NT2/D1 (cell line): Measurements from ENCODE around the gene GRID2.

Experiments
- DNase-seq: peaks from one replicate; pipeline ENCODE4 v3.0.0-alpha.2; 2011; ENCODE audit warnings: low read depth, low spot score
- H3K27me3 ChIP-seq: 2 replicates; pipeline ENCODE4 v1.6.0; 2011; ENCODE audit warnings: mild to moderate bottlenecking; ENCODE audit not compliant: insufficient read length, insufficient read depth
- H3K36me3 ChIP-seq: 2 replicates; pipeline ENCODE4 v1.6.1; 2011; ENCODE audit warnings: mild to moderate bottlenecking, low read length, mixed read lengths; ENCODE audit not compliant: insufficient read depth, insufficient read length
- H3K4me1 ChIP-seq: 2 replicates; pipeline ENCODE4 v1.5.1; 2011; ENCODE audit not compliant: insufficient read depth, insufficient read length
- H3K4me3 ChIP-seq: 2 replicates; pipeline ENCODE4 v1.5.1; 2011; ENCODE audit warnings: low read depth; ENCODE audit not compliant: insufficient read length
- H3K9ac ChIP-seq: 2 replicates; pipeline ENCODE4 v1.6.0; 2011; ENCODE audit warnings: low read depth; ENCODE audit not compliant: insufficient read length
- H3K9me3 ChIP-seq: 2 replicates; pipeline ENCODE4 v1.5.1; 2011; ENCODE audit warnings: mild to moderate bottlenecking, low read length; ENCODE audit not compliant: insufficient read depth
- SUZ12 ChIP-seq: IDR thresholded peaks from 2 replicates; pipeline ENCODE4 v1.6.1; 2011; ENCODE audit not compliant: insufficient read length, insufficient read depth; ENCODE audit errors: extremely low read depth
- YY1 ChIP-seq: IDR thresholded peaks from 2 replicates; pipeline ENCODE4 v1.6.1; 2011; ENCODE audit not compliant: insufficient read length, insufficient read depth
- ZNF274 ChIP-seq: IDR thresholded peaks from 2 replicates; pipeline ENCODE4 v1.6.1; 2011; ENCODE audit warnings: mild to moderate bottlenecking, low read depth, low read length

GRID2 gene

GRCh38 chr4:93086356-93086755 is 782.6 kb downstream of the GRID2 start:
- no peak overlapping the region for H3K9ac ChIP-seq
- H3K27me3 ChIP-seq = no peaks in the 10 kb centered on the region
- no peaks in the 10 kb centered on the region for H3K4me1 ChIP-seq
- H3K36me3 ChIP-seq = no peaks in the 10 kb centered on the region
- H3K9me3 ChIP-seq = no peaks in the 10 kb centered on the region
- TF ChIP-seq ZNF274 (no peak), YY1 (no peak), SUZ12 (no peak)
- no peak for DNase-seq
- no peak overlapping the region for H3K4me3 ChIP-seq

GRCh38 chr4:93092765-93093164 is 789.0 kb downstream of the GRID2 start:
- TF ChIP-seq ZNF274 = no peak
- no peak for TF ChIP-seq YY1
- TF ChIP-seq SUZ12 = no peak
- Histone ChIP-seq H3K4me3 (no peak overlapping the region), H3K4me1 (no peaks in the 10 kb centered on the region), H3K27me3 (no peaks in the 10 kb centered on the region), H3K9ac (no peak overlapping the region), H3K9me3 (no peaks in the 10 kb centered on the region), H3K36me3 (no peaks in the 10 kb centered on the region)
- DNase-seq = no peak

GRCh38 chr4:93103042-93103441 is 799.3 kb downstream of the GRID2 start:
- Histone ChIP-seq H3K9me3 (no peaks in the 10 kb centered on the region), H3K27me3 (no peaks in the 10 kb centered on the region), H3K9ac (no peak overlapping the region), H3K4me1 (no peaks in the 10 kb centered on the region), H3K36me3 (no peaks in the 10 kb centered on the region), H3K4me3 (no peak overlapping the region)
- DNase-seq = no peak
- TF ChIP-seq SUZ12 (no peak), ZNF274 (no peak), YY1 (no peak)

GRCh38 chr4:93116624-93117023 is 812.9 kb downstream of the GRID2 start:
- DNase-seq = no peak
- Histone ChIP-seq H3K4me1 (no peaks in the 10 kb centered on the region), H3K9ac (no peak overlapping the region), H3K36me3 (no peaks in the 10 kb centered on the region), H3K9me3 (no peaks in the 10 kb centered on the region), H3K27me3 (no peaks in the 10 kb centered on the region), H3K4me3 (no peak overlapping the region)
- TF ChIP-seq ZNF274 (no peak), YY1 (no peak), SUZ12 (no peak)

- H3K4me3 ChIP-seq = no peak overlapping the region
- H3K36me3 ChIP-seq = no peaks in the 10 kb centered on the region
- no peak for DNase-seq
- no peak overlapping the region for H3K9ac ChIP-seq
- H3K4me1 ChIP-seq = no peaks in the 10 kb centered on the region
- TF ChIP-seq SUZ12 (no peak), YY1 (no peak), ZNF274 (no peak)
- H3K9me3 ChIP-seq = no peaks in the 10 kb centered on the region
- H3K27me3 ChIP-seq = no peaks in the 10 kb centered on the region
These were observed 823.7 kb downstream of the GRID2 start for GRCh38 chr4:93127489-93127888.

GRCh38 chr4:93132631-93133030 is 828.9 kb downstream of the GRID2 start:
- DNase-seq = no peak
- Histone ChIP-seq H3K36me3 (no peaks in the 10 kb centered on the region), H3K27me3 (no peaks in the 10 kb centered on the region), H3K9me3 (no peaks in the 10 kb centered on the region), H3K4me3 (no peak overlapping the region), H3K4me1 (no peaks in the 10 kb centered on the region), H3K9ac (no peak overlapping the region)
- TF ChIP-seq YY1 = no peak
- no peak for TF ChIP-seq ZNF274
- TF ChIP-seq SUZ12 = no peak

GRCh38 chr4:93139118-93139517 is 835.4 kb downstream of the GRID2 start:
- no peak for DNase-seq
- Histone ChIP-seq H3K27me3 (no peaks in the 10 kb centered on the region), H3K4me3 (no peak overlapping the region), H3K9ac (no peak overlapping the region), H3K36me3 (no peaks in the 10 kb centered on the region), H3K4me1 (no peaks in the 10 kb centered on the region), H3K9me3 (no peaks in the 10 kb centered on the region)
- TF ChIP-seq YY1 (no peak), ZNF274 (no peak), SUZ12 (no peak)

- DNase-seq = no peak
- no peaks in the 10 kb centered on the region for H3K9me3 ChIP-seq
- no peak for TF ChIP-seq ZNF274
- no peak for TF ChIP-seq YY1
- no peak for TF ChIP-seq SUZ12
- no peak overlapping the region for H3K9ac ChIP-seq
- H3K4me1 ChIP-seq = no peaks in the 10 kb centered on the region
- no peaks in the 10 kb centered on the region for H3K27me3 ChIP-seq
- H3K4me3 ChIP-seq = no peak overlapping the region
- H3K36me3 ChIP-seq = no peaks in the 10 kb centered on the region
These were observed 840.1 kb downstream of the GRID2 start for GRCh38 chr4:93143902-93144301.
